GM13977 (cell line): ENCODE data around the gene LIMA1.

Source experiments
- DNase-seq: peaks from one replicate; pipeline ENCODE4 v3.0.0; 2012; ENCODE audit warnings: low spot score
- in situ Hi-C: fragments of 300-500 bp; cut with MboI; formaldehyde crosslinking; loops from one replicate; pipeline ENCODE4 v1.12.0; 2022; ENCODE audit warnings: low sequenced_read_pairs, low pct_unique_long_range_greater_than_20kb, mixed read lengths, inconsistent platforms; ENCODE audit not compliant: unreplicated experiment
- TF ChIP-seq, protein P1 (sequence below): IDR thresholded peaks from 2 replicates; pipeline ENCODE4 v1.5.1; 2012; ENCODE audit warnings: mild to moderate bottlenecking, control low read depth; ENCODE audit not compliant: insufficient read depth; ENCODE audit errors: extremely low read depth, missing control alignments

LIMA1 gene

DNA sequence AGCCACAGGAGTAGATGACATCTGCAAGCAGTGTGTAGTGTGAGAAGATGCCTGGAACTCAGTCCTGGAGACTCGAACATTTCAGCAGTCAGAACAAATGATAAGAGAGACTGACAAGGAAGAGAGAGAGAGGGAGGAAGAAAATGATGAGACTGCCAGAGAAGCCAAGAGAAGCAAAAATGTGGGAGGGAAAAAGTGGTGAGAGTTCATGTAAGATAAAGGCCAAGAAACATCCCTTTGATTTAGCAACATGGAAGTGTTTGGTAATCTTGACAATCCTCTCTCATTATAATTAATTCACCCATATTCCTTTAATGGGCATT lies 42.6 kb downstream of the LIMA1 start:
- TF ChIP-seq, protein P1, sequence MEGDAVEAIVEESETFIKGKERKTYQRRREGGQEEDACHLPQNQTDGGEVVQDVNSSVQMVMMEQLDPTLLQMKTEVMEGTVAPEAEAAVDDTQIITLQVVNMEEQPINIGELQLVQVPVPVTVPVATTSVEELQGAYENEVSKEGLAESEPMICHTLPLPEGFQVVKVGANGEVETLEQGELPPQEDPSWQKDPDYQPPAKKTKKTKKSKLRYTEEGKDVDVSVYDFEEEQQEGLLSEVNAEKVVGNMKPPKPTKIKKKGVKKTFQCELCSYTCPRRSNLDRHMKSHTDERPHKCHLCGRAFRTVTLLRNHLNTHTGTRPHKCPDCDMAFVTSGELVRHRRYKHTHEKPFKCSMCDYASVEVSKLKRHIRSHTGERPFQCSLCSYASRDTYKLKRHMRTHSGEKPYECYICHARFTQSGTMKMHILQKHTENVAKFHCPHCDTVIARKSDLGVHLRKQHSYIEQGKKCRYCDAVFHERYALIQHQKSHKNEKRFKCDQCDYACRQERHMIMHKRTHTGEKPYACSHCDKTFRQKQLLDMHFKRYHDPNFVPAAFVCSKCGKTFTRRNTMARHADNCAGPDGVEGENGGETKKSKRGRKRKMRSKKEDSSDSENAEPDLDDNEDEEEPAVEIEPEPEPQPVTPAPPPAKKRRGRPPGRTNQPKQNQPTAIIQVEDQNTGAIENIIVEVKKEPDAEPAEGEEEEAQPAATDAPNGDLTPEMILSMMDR = no peak
- in situ Hi-C loops = no loop called here
- DNase-seq = no peak

DNA sequence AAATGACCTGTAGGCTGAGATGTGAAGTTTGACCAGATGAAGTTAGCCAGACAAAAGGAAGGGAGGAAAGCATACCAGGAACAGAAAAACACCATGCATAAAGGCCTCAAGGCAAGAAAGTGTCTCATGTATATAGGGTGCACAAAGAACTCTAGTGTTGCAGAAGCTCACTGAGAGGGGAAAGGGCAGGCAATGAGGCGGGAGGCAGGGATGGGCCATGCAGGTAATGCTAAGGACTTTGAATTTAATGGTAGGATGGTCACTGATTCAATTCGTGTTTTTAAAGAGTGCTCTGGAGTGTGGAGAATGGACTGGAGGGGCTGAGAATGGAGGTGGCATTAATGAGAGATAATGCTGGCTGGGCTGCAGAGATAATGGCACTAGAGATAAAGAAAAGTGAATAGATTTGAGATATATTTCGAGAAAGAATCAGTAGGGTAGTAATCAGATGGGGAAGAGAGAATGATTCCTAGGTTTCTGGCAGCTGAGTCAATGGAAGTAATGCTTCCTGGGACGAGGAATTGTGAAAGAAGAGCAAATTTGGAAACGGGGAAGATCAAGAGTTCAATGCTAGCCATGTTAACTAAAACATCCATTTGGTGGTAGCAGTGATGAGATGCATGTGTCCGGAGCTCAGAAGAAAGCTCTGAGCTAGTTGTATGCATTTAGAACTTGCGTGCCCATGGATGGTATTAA lies 43.1 kb downstream of the LIMA1 start:
- in situ Hi-C loops = no loop called here

DNA sequence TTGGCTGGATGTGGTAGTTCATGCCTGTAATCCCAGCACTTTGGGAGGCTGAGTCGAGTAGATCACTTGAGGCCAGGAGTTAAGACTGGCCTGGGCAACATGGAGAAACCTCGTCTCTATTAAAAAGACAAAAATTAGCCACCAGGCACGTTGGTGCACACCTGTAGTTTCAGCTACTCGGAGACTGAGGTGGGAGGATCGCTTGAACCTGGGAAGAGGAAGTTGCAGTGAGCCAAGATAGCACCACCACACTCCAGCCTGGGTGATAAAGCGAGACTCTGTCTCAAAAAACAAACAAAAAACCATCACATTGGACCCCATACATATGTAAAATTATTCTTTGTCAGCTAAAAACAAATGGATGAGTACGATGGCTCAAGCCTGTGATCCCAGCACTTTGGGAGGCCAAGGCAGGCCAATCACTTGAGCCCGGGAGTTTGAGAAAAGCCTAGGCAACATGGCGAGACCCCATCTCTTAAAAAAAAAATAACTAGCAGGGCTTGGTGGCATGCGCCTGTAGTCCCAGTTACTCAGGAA lies 43.9 kb downstream of the LIMA1 start:
- in situ Hi-C loops = no loop called here
- TF ChIP-seq, protein P1 = no peak
- DNase-seq = no peak

More for the DNA sequence above, 43.1 kb downstream of the LIMA1 start:
- DNase-seq = no peak
- TF ChIP-seq, protein P1 = no peak

DNA sequence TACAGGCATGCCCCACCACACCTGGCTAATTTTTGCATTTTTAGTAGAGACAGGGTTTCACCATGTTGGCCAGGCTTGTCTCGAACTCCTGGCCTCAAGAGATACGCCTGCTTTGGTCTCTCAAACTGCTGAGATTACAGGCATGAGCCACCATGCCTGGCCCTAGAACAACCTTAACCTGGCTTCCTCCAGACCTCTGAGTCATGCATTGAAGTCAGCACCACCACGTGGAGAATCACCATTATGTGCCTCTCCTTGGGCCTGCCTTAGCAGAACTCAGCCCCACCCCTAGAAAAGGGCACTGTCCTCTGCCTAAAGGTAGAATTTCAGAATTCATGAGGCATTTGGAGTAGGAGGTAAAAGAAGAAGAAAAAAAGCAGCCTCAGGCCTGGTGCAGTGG lies 49.0 kb downstream of the LIMA1 start:
- TF ChIP-seq, protein P1 = no peak
- in situ Hi-C loops = no loop called here
- no peak for DNase-seq

DNA sequence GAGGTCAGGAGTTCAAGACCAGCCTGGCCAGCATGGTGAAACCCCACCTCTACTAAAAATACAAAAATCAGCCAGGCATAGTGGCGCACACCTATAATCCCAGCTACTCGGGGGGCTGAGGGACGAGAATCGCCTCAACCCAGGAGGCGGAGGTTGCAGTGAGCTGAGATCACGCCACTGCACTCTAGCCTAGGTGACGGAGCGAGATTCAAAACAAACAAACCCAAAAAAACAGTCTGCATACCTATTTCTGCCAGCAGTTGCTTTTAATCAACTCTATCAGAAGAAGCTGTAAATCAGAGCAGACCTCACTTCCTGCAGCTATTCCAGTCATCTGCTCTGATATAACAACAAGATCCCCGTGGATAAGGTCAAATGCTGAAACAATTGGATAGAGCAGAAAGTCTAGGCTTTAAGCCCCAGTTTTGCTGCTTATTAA lies 50.5 kb downstream of the LIMA1 start:
- no peak for DNase-seq
- TF ChIP-seq, protein P1 = no peak
- in situ Hi-C loops = no loop called here

DNA sequence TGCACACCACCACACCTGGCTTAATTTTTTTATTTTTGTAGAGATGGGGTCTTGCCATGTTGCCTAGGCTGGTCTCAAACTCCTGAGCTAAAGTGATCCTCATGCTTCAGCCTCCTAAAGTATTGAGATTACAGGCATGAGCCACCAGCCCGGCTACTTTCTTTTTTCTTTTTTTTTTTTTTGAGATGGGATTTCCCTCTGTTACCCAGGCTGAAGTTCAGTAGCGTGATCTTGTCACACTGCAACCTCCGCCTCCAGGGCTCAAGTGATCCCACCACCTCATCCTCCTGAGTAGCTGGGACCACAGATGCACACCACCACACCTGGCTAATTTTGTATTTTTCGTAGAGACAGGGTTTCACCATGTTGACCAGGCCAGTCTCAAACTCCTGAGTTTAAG lies 51.1 kb downstream of the LIMA1 start:
- TF ChIP-seq, protein P1 = no peak
- in situ Hi-C loops = no loop called here
- DNase-seq = no peak

DNA sequence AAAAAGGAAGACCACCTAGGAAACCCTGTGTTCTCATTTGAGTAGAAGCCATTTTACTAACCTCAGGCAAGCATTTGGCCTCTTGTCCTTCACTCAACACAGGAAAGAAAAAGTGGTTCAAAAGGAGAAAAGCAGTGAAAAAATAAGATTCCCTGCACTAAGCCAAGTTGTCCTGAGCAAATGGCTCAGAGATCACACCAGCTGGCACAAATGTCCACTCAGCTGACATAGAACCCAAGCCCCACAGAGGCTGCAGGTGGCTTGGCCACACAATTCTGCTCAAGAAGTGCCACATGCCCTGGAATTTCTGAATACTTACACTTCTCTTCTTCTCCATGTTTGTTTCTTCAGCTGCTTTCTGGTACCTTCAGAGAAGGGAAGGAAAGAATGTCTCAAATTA lies 52.0 kb downstream of the LIMA1 start:
- DNase-seq = no peak
- in situ Hi-C loops = no loop called here
- TF ChIP-seq, protein P1 = no peak
